WI38 (cell line): ENCODE results near the gene TLR6.
"Not testable (repeated sequence)": the region's sequence is repeated elsewhere in the genome, so short reads cannot be mapped to it uniquely, and the experiment has no call there.

ENCODE experiments used
- H3K4me3 ChIP-seq: 2 replicates; pipeline ENCODE4 v1.5.1; 2011; ENCODE audit warnings: low read depth, mild to moderate bottlenecking, control low read depth, low read length
- TF ChIP-seq, protein P1 (sequence below): IDR thresholded peaks from 2 replicates; pipeline ENCODE4 v1.5.1; 2012; ENCODE audit warnings: low read depth, mild to moderate bottlenecking, control low read depth, low read length

Gene TLR6

DNA sequence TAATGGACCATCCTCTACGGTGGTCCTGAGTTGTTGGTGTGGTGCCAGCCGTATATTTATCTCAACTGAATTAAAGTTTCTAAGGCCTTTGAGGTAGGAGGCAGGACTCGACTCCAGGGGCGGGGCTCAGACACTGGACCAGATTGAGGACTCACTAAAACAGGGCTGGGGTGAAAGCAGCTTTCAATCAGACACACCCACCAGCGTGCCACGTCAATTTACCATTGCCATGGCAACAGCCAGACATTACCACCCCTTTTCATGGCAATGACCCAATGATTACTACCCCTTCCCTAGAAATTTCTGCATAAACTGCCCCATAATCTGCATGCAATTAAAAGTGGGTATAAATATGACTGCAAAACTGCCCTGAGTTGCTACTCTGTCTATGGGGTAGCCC is 45.3 kb downstream of the TLR6 start:
- TF ChIP-seq, protein P1, sequence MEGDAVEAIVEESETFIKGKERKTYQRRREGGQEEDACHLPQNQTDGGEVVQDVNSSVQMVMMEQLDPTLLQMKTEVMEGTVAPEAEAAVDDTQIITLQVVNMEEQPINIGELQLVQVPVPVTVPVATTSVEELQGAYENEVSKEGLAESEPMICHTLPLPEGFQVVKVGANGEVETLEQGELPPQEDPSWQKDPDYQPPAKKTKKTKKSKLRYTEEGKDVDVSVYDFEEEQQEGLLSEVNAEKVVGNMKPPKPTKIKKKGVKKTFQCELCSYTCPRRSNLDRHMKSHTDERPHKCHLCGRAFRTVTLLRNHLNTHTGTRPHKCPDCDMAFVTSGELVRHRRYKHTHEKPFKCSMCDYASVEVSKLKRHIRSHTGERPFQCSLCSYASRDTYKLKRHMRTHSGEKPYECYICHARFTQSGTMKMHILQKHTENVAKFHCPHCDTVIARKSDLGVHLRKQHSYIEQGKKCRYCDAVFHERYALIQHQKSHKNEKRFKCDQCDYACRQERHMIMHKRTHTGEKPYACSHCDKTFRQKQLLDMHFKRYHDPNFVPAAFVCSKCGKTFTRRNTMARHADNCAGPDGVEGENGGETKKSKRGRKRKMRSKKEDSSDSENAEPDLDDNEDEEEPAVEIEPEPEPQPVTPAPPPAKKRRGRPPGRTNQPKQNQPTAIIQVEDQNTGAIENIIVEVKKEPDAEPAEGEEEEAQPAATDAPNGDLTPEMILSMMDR, result no peak
- no peak overlapping the region for H3K4me3 ChIP-seq

DNA sequence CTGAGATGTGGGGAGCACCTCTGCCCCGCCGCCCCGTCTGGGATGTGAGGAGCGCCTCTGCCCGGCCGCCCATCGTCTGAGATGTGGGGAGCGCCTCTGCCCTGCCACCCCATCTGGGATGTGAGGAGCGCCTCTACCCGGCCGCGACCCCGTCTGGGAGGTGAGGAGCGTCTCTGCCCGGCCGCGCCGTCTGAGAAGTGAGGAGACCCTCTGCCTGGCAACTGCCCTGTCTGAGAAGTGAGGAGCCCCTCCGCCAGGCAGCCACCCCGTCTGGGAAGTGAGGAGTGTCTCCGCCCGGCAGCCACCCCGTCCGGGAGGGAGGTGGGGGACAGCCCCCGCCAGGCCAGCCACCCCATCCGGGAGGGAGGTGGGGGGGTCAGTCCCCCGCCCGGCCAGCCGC is 49.2 kb downstream of the TLR6 start:
- not testable (repeated sequence) for H3K4me3 ChIP-seq

DNA sequence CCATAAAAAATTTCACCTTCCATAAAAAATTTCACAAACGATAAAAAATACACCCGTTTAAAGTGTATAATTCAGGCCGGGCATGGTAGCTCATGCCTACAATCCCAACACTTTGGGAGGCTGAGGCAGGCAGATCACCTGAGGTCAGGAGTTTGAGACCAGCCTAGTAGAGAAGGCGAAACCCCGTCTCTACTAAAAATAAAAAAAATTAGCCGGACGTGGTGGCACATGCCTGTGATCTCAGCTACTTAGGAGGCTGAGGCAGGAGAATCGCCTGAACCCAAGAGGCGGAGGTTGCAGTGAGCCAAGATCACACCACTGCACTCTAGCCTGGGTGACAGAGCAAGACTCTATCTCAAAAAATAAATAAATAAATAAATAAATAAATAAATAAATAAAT is 50.4 kb downstream of the TLR6 start:
- H3K4me3 ChIP-seq, result not testable (repeated sequence)

DNA sequence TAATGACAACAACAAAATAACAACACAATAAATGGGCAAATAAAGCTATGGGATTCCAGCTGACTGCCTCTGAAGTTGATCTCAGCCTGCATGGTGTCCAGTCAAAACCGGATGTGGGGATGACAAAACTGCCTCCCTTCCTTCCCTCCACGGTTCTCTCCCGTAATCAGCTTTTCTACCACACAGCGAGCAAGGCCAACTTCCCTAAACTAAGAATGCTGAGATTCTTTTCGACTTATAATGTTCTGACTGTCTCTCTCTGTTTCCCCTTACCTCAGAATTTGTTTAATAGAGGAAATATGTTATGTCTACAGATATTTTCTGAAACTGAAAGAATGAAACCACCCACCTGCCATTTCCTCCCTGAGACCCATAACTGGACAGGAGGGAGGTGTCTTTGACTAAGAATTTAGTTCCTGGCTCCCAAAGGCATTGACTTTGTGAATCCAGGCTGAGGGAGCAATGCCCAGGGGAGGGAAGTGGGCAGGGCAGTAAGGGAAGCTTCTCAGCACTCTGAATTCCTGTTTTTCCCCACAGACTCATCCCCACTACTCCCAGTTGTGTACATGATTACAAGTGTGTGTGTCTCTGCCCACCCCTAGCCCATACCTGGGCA is 51.0 kb downstream of the TLR6 start:
- TF ChIP-seq, protein P1, result no peak
- H3K4me3 ChIP-seq, result no peak overlapping the region

GRCh38 chr4:38804654-38805295 is 51.8 kb downstream of the TLR6 start, which contains the start of gene TLR1:
Gene TLR1, minus strand, starts transcription at chr4:38804791. Its CDS starts 5,960 bp downstream, at chr4:38798831.
- H3K4me3 ChIP-seq, result no peak within 1 kb of the TSS
- TF ChIP-seq, protein P1, result peak; percentile 8; the same call in 1 of the 2 replicates

DNA sequence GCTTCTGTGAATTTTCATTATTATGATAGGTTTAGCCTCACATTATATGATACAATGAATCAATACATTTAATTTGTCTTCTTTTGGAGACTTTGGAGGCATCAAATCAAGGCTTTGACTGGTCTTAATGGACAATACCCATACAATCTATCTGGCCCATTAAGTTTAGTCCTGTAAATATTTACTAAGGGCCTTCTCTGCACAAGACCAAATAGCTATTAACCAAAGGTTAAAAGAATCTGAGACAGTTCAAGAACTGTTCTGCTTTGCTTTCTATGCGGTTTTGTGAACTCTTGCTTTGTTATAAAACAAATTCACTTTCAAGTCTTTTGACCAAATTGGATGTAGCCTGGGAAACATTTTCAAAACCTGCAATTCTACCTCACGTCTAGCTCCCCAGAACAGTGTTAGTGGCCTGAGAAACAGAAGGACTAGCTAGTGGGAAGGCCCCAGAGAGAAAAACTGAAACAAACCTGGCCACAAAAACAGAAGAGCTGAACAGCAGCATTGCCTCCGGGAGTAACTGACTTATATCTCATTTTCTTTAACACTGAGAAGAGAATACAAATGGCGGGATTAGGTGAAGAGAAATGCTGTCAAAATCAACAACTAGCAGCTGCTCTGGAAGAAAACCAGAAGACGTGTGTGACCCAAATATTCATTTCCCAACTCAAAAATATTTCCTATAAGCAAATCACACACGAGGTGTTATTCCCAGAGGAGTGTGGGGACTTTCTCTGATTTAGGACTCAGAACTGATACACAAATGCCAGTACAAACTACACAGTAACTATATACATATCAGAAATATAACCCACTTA is 52.6 kb downstream of the TLR6 start:
- no peak overlapping the region for H3K4me3 ChIP-seq
- TF ChIP-seq, protein P1, result no peak

DNA sequence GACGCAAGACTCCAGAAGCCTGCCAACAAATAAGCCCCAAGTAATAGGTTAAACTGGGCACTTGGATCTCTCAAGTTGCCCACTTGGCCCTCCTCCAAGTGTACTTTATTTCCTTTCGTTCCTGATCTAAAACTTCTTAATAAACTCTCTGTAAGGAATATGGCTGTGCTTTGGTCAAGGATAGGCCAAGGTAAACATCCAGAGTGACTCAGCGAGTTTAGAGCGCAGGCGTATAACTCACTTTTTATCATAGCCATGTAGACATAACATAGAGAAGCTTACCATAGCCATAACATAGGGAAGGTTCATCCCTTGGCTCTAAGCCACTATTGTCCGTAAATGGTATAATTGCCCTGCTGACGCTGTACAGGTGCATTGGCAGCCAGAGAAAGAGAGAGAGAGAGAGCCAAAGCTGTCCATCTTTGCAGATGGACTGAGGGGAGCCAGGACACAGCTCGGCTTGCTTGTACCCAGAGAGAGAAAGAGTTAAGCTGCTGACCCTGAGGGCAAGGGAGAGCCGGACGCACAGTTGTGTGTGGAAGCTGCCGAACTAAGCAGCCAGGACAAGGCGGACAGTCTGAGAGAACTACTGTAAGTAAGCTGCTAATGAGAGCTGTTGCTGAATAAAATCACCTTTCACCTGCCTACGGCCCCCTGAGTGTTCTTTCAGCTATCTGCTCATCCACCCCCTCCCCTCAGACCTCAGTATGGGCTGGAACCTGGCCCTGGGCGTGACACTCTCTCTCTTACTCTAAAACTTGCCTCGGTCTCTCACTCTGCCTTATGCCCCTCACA is 53.9 kb downstream of the TLR6 start:
- H3K4me3 ChIP-seq, result no peak overlapping the region
- TF ChIP-seq, protein P1, result no peak

DNA sequence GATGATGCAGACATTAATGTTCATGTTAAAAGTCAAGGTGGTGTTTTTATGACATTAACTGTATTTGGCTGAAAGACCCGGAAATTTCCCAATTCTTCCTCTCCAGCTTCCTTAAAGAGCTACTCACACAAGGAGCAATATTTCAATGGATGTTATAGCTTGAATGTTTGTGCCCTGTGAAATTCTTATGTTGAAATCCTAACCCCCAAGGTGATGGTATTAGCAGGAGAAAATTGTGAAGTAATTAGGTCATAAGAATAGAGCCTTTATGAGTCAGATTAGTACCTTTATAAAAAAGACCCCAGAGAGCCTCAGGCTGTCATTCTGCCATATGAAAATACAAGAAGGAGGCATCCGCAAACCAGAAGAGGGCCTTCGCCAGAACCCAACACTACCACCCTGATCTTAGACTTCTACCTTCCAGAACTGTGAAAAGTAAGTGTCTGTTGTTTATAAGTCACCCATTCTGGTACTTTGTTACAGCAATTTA is 55.6 kb downstream of the TLR6 start:
- TF ChIP-seq, protein P1, result no peak
- no peak overlapping the region for H3K4me3 ChIP-seq
